ENCODE measurements around the gene DLG3. TPM values are rescaled to one million over a fixed set of nuclear protein-coding genes. Genes with fewer than 3 reads are reported as not detected.

Gene DLG3
- total RNA-seq, 1 experiment from 2014 or later, result 14.5 TPM

DNA sequence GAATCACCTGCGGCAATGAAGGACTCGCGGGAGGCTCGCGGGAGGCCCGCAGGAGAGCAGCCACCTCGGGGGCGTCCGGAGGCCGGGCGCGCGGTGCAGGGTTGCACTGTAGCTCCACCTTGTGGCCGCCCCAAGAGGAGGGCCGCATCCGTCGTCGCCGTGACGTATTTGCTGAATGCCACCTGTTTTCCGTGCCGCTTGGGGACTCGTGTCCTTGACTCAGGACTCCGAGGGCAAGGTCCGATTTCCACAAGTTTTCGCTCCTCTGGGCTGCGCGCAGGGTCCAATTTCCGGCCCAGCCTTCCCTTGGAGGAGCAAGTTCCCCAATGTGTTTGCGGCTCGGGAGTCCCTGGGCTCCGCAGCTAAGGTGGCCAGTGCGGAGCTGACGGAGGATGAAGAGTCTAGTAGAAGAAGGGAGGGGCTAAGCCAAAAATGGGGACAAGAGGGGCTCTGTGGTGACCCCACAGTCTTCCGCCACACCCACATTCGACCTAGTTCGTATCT lies 10.7 kb upstream of the DLG3 start:
- no peaks in the 10 kb centered on the region for H3K9me2 ChIP-seq (replicated peaks; ENCODE audit: insufficient read depth, low read length)
- 0 out of 2 replicates have a peak overlapping the region, but pooled peaks have one; percentile 43 for H3K27ac ChIP-seq (ENCODE audit: low read length)
- H4K20me1 ChIP-seq (ENCODE audit: insufficient read depth, low read depth, low read length), result no peaks in the 10 kb centered on the region
- H2AFZ ChIP-seq (ENCODE audit: low read length), result peak overlapping the region; percentile 65; the same call in 1 of the 2 replicates
- peak overlapping the region; percentile 70 for H3K4me2 ChIP-seq (ENCODE audit: low read depth, low read length, poor library complexity, severe bottlenecking)
- peak overlapping the region; percentile 81 for H3K9ac ChIP-seq (ENCODE audit: low read length)
- DNase-seq, result peak; percentile 87
- H3K79me2 ChIP-seq (ENCODE audit: low read length), result no peaks in the 10 kb centered on the region
- no peaks in the 10 kb centered on the region for H3K9me3 ChIP-seq (ENCODE audit: low read length)
- no peaks in the 10 kb centered on the region for H3K36me3 ChIP-seq (ENCODE audit: insufficient read depth, low read length)
- H3K4me3 ChIP-seq (ENCODE audit: low read length), result peak overlapping the region; percentile 66
- H3K4me1 ChIP-seq (ENCODE audit: low read length), result peaks cover 20% of the 10 kb centered on the region
- no peaks in the 10 kb centered on the region for H3K27me3 ChIP-seq (ENCODE audit: low read length)

DNA sequence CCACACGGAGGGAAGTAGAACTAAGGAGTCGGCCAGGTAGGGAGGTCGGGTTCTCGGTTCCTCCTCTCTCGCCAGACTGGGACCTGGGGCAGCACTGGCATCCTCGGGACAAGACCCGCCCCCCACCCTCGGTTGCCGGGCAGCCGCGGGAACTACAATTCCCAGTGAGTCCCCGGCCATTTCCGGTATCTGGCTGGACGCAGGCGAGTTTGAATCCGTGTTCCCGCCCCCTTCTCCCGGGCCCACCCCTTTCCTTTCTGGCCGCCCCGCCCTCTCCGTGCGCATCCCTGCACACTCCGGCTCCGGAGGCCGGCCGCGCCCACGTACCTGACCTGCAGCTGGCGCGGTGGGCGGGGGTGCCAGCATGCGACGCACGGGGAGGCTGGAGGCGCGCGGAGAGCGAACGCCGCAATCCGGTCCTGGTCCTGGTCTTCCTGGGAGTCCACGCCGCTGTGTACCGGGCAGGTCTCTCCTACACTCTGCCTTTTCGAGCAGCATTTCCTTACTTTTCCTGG lies 10.2 kb upstream of the DLG3 start:
- peak; percentile 91 for DNase-seq
- Histone ChIP-seq H3K9me3 (ENCODE audit: low read length) (no peaks in the 10 kb centered on the region), H3K4me2 (ENCODE audit: low read depth, low read length, poor library complexity, severe bottlenecking) (peak overlapping the region; percentile 70), H3K79me2 (ENCODE audit: low read length) (no peaks in the 10 kb centered on the region), H3K4me3 (ENCODE audit: low read length) (peak overlapping the region; percentile 66), H3K4me1 (ENCODE audit: low read length) (peaks cover 20% of the 10 kb centered on the region), H4K20me1 (ENCODE audit: insufficient read depth, low read depth, low read length) (no peaks in the 10 kb centered on the region), H3K27me3 (ENCODE audit: low read length) (no peaks in the 10 kb centered on the region), H3K9ac (ENCODE audit: low read length) (peak overlapping the region; percentile 81), H3K9me2 (replicated peaks; ENCODE audit: insufficient read depth, low read length) (no peaks in the 10 kb centered on the region), H2AFZ (ENCODE audit: low read length) (0 out of 2 replicates have a peak overlapping the region, but pooled peaks have one; percentile 12), H3K36me3 (ENCODE audit: insufficient read depth, low read length) (no peaks in the 10 kb centered on the region), H3K27ac (ENCODE audit: low read length) (no peak overlapping the region)

- H3K27ac ChIP-seq (ENCODE audit: low read length), result no peak overlapping the region
- H2AFZ ChIP-seq (ENCODE audit: low read length), result no peak overlapping the region
Observed at GRCh38 chrX:70434914-70435586, 9.6 kb upstream of the DLG3 start.

GRCh38 chrX:70436343-70436742 lies 8.3 kb upstream of the DLG3 start:
- peaks cover 20% of the 10 kb centered on the region for H3K4me1 ChIP-seq (ENCODE audit: low read length)
- peak; percentile 76 for DNase-seq

More at GRCh38 chrX:70434914-70435586, 9.6 kb upstream of the DLG3 start:
- H3K27me3 ChIP-seq (ENCODE audit: low read length), result no peaks in the 10 kb centered on the region
- H4K20me1 ChIP-seq (ENCODE audit: insufficient read depth, low read depth, low read length), result no peaks in the 10 kb centered on the region
- H3K4me3 ChIP-seq (ENCODE audit: low read length), result peak overlapping the region; percentile 66
- H3K79me2 ChIP-seq (ENCODE audit: low read length), result no peaks in the 10 kb centered on the region
- H3K9me3 ChIP-seq (ENCODE audit: low read length), result no peaks in the 10 kb centered on the region
- peak overlapping the region; percentile 70 for H3K4me2 ChIP-seq (ENCODE audit: low read depth, low read length, poor library complexity, severe bottlenecking)
- H3K9me2 ChIP-seq (replicated peaks; ENCODE audit: insufficient read depth, low read length), result no peaks in the 10 kb centered on the region
- no peaks in the 10 kb centered on the region for H3K36me3 ChIP-seq (ENCODE audit: insufficient read depth, low read length)
- peak overlapping the region; percentile 66 for H3K9ac ChIP-seq (ENCODE audit: low read length)
- H3K4me1 ChIP-seq (ENCODE audit: low read length), result peaks cover 20% of the 10 kb centered on the region
- no peak for DNase-seq

DNA sequence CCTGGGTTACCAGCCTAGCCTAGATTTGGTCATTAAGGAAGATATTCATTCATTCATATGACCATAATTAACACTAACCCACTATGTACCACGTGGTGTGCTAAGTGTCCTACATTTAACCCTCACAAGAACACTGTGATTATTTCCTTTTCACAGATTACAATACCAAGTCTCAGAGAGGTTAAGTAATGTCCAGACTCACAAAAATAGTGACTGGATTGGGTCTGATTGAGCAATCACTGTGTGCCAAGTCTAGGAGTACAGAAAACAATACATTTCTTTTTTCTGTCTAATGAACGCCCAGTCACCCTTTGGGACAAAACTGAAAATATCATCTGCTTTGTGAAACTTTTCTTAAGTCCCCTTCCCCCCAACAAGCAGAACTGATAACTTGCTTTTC lies 7.6 kb upstream of the DLG3 start:
- H3K4me3 ChIP-seq (ENCODE audit: low read length), result no peak overlapping the region
- no peak overlapping the region for H3K27ac ChIP-seq (ENCODE audit: low read length)
- H3K79me2 ChIP-seq (ENCODE audit: low read length), result no peaks in the 10 kb centered on the region
- no peak for DNase-seq
- H4K20me1 ChIP-seq (ENCODE audit: insufficient read depth, low read depth, low read length), result no peaks in the 10 kb centered on the region
- peaks cover 20% of the 10 kb centered on the region for H3K4me1 ChIP-seq (ENCODE audit: low read length)
- H3K4me2 ChIP-seq (ENCODE audit: low read depth, low read length, poor library complexity, severe bottlenecking), result no peak overlapping the region
- no peak overlapping the region for H2AFZ ChIP-seq (ENCODE audit: low read length)
- no peaks in the 10 kb centered on the region for H3K27me3 ChIP-seq (ENCODE audit: low read length)
- H3K9ac ChIP-seq (ENCODE audit: low read length), result no peak overlapping the region
- no peaks in the 10 kb centered on the region for H3K9me2 ChIP-seq (replicated peaks; ENCODE audit: insufficient read depth, low read length)
- no peaks in the 10 kb centered on the region for H3K36me3 ChIP-seq (ENCODE audit: insufficient read depth, low read length)
- no peaks in the 10 kb centered on the region for H3K9me3 ChIP-seq (ENCODE audit: low read length)

More at GRCh38 chrX:70436343-70436742, 8.3 kb upstream of the DLG3 start:
- no peaks in the 10 kb centered on the region for H3K9me2 ChIP-seq (replicated peaks; ENCODE audit: insufficient read depth, low read length)
- no peaks in the 10 kb centered on the region for H3K79me2 ChIP-seq (ENCODE audit: low read length)
- H3K4me3 ChIP-seq (ENCODE audit: low read length), result no peak overlapping the region
- no peaks in the 10 kb centered on the region for H3K36me3 ChIP-seq (ENCODE audit: insufficient read depth, low read length)
- H3K9ac ChIP-seq (ENCODE audit: low read length), result no peak overlapping the region
- no peaks in the 10 kb centered on the region for H3K9me3 ChIP-seq (ENCODE audit: low read length)
- H3K4me2 ChIP-seq (ENCODE audit: low read depth, low read length, poor library complexity, severe bottlenecking), result no peak overlapping the region
- H3K27me3 ChIP-seq (ENCODE audit: low read length), result no peaks in the 10 kb centered on the region
- H2AFZ ChIP-seq (ENCODE audit: low read length), result no peak overlapping the region
- no peak overlapping the region for H3K27ac ChIP-seq (ENCODE audit: low read length)
- H4K20me1 ChIP-seq (ENCODE audit: insufficient read depth, low read depth, low read length), result no peaks in the 10 kb centered on the region

DNA sequence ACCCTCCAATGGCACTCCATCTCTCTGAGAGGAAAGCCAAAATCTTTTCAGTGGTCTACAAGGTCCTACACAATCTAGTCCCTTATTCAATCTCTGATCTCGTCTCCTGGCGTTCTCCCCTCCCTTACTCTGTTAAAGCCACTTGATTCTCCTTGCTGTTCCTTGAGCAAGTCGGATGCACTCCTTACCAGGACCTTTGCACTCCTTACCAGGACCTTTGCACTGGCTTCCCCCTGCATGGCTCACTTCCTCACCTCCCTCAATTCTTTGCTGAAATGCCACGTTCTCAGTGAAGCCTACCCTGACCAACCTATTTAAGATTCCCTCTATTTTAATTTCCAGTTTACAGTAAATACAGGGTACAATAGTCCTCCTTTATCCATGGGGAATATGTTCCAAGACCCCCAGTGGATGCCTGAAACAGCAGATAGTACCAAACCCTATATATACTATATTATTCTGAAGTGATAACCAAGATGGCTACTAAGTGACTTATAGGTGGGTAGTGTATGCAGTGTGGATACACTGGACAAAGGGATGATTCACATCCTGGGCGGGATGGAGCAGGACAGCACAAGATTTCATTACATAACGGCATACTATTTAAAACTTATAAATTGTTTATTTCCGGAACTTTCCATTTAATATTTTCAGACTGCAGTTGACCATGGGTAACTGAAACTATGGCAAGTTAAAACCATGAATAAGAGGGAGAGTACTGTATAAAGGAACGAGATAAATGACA lies 6.5 kb upstream of the DLG3 start:
- Histone ChIP-seq H3K36me3 (ENCODE audit: insufficient read depth, low read length) (no peaks in the 10 kb centered on the region), H2AFZ (ENCODE audit: low read length) (no peak overlapping the region), H3K4me3 (ENCODE audit: low read length) (no peak overlapping the region), H4K20me1 (ENCODE audit: insufficient read depth, low read depth, low read length) (no peaks in the 10 kb centered on the region), H3K9me2 (replicated peaks; ENCODE audit: insufficient read depth, low read length) (no peaks in the 10 kb centered on the region), H3K4me2 (ENCODE audit: low read depth, low read length, poor library complexity, severe bottlenecking) (no peak overlapping the region), H3K27me3 (ENCODE audit: low read length) (no peaks in the 10 kb centered on the region), H3K27ac (ENCODE audit: low read length) (no peak overlapping the region), H3K79me2 (ENCODE audit: low read length) (no peaks in the 10 kb centered on the region), H3K4me1 (ENCODE audit: low read length) (peaks cover 16% of the 10 kb centered on the region), H3K9me3 (ENCODE audit: low read length) (no peaks in the 10 kb centered on the region), H3K9ac (ENCODE audit: low read length) (no peak overlapping the region)
- peak; percentile 22 for DNase-seq

- Histone ChIP-seq H3K4me3 (ENCODE audit: low read length) (no peak overlapping the region), H3K27me3 (ENCODE audit: low read length) (no peaks in the 10 kb centered on the region), H3K4me2 (ENCODE audit: low read depth, low read length, poor library complexity, severe bottlenecking) (no peak overlapping the region), H2AFZ (ENCODE audit: low read length) (no peak overlapping the region), H3K79me2 (ENCODE audit: low read length) (no peaks in the 10 kb centered on the region), H3K9me3 (ENCODE audit: low read length) (no peaks in the 10 kb centered on the region), H4K20me1 (ENCODE audit: insufficient read depth, low read depth, low read length) (no peaks in the 10 kb centered on the region), H3K9me2 (replicated peaks; ENCODE audit: insufficient read depth, low read length) (no peaks in the 10 kb centered on the region), H3K27ac (ENCODE audit: low read length) (no peak overlapping the region), H3K4me1 (ENCODE audit: low read length) (peaks cover 16% of the 10 kb centered on the region), H3K9ac (ENCODE audit: low read length) (no peak overlapping the region), H3K36me3 (ENCODE audit: insufficient read depth, low read length) (no peaks in the 10 kb centered on the region)
- peak; percentile 38 for DNase-seq
Observed at GRCh38 chrX:70439016-70439415, 5.6 kb upstream of the DLG3 start.

DNA sequence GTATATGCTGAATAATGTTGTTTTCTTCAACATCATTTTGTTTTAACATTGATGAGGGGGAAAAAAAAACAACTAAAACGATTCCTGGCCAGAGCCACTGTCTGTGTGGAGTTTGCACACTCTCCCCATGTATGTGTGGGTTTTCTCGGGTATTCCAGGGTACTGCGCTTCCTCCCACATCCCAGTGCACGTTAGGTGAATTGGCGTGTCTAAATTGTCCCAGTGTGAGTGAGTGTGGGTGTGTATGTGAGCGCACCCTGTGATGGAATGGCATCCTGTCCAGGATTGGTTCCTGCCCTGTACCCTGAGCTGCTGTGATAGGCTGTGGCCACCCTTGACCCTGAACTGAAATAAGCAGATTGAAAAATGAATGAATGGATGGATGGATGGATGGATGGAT lies 2.4 kb upstream of the DLG3 start:
- no peaks in the 10 kb centered on the region for H3K27me3 ChIP-seq (ENCODE audit: low read length)
- no peaks in the 10 kb centered on the region for H3K9me2 ChIP-seq (replicated peaks; ENCODE audit: insufficient read depth, low read length)
- H3K79me2 ChIP-seq (ENCODE audit: low read length), result no peaks in the 10 kb centered on the region
- H4K20me1 ChIP-seq (ENCODE audit: insufficient read depth, low read depth, low read length), result no peaks in the 10 kb centered on the region
- H3K27ac ChIP-seq (ENCODE audit: low read length), result no peak overlapping the region
- H3K4me2 ChIP-seq (ENCODE audit: low read depth, low read length, poor library complexity, severe bottlenecking), result no peak overlapping the region
- H3K4me1 ChIP-seq (ENCODE audit: low read length), result peaks cover 5% of the 10 kb centered on the region; the same call in 1 of the 2 replicates
- H2AFZ ChIP-seq (ENCODE audit: low read length), result no peak overlapping the region
- no peak overlapping the region for H3K4me3 ChIP-seq (ENCODE audit: low read length)
- no peak for DNase-seq
- H3K9ac ChIP-seq (ENCODE audit: low read length), result no peak overlapping the region
- no peaks in the 10 kb centered on the region for H3K36me3 ChIP-seq (ENCODE audit: insufficient read depth, low read length)
- no peaks in the 10 kb centered on the region for H3K9me3 ChIP-seq (ENCODE audit: low read length)

Measured in Karpas-422 (cell line).